Cardiac fibroblast (primary cell): ENCODE results near the gene TSPEAR.
"Not testable (repeated sequence)": the region's sequence is repeated elsewhere in the genome, so short reads cannot be mapped to it uniquely, and the experiment has no call there.

Source experiments
- DNase-seq, 2 donors: peaks; one replicate each; pipeline versions ENCODE4 v3.0.0 to v3.0.0-alpha.2; 2010; ENCODE audit warnings: low read depth in 2 of 2
- H3K4me3 ChIP-seq, 2 donors: replicated peaks in 1 of 2; 1 replicate in 1 of 2; 2 replicates in 1 of 2; pipeline ENCODE4 v1.5.1; 2011; ENCODE audit warnings: low read depth in 2 of 2, low read length in 2 of 2, mild to moderate bottlenecking in 2 of 2, moderate library complexity in 1 of 2
- CTCF ChIP-seq: IDR thresholded peaks from one replicate; pipeline ENCODE4 v1.5.1; 2011; ENCODE audit warnings: low read depth, mild to moderate bottlenecking, low read length, inconsistent platforms

Gene TSPEAR

GRCh38 chr21:44506279-44507255 is 204.8 kb downstream of the TSPEAR start:
- no peak for TF ChIP-seq CTCF
- H3K4me3 ChIP-seq = no peak overlapping the region

GRCh38 chr21:44505673-44506278 is 205.6 kb downstream of the TSPEAR start:
- no peak for DNase-seq
- TF ChIP-seq CTCF = no peak
- H3K4me3 ChIP-seq = no peak overlapping the region

More at GRCh38 chr21:44506279-44507255, 204.8 kb downstream of the TSPEAR start:
- no peak for DNase-seq

GRCh38 chr21:44503901-44504399 is 207.4 kb downstream of the TSPEAR start:
- no peak for DNase-seq
- no peak overlapping the region for H3K4me3 ChIP-seq
- TF ChIP-seq CTCF = no peak

DNA sequence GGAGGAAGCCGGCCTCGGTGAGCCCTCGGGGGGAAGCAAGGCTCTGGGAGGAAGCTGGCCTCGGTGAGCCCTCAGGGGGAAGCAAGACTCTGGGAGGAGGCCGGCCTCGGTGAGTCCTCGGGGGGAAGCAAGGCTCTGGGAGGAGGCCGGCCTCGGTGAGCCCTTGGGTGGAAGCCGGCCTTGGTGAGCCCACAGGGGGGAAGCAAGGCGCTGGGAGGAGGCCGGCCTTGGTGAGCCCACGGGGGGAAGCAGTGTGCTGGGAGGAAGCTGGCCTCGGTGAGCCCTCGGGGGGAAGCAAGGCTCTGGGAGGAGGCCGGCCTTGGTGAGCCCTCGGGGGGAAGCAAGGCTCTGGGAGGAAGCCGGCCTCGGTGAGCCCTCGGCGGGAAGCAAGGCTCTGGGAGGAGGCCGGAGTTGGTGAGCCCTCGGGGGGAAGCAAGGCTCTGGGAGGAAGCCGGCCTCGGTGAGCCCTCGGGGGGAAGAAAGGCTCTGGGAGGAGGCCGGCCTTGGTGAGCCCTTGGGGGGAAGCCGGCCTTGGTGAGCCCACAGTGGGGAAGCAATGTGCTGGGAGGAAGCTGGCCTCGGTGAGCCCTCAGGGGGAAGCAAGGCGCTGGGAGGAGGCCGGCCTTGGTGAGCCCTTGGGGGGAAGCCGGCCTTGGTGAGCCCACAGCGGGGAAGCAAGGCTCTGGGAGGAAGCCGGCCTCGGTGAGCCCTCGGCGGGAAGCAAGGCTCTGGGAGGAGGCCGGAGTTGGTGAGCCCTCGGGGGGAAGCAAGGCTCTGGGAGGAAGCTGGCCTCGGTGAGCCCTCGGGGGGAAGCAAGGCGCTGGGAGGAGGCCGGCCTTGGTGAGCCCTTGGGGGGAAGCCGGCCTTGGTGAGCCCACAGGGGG is 208.1 kb downstream of the TSPEAR start:
- not testable (repeated sequence) for H3K4me3 ChIP-seq, DNase-seq

GRCh38 chr21:44502171-44502958 is 209.0 kb downstream of the TSPEAR start:
- no peak for TF ChIP-seq CTCF
- H3K4me3 ChIP-seq = no peak overlapping the region
- DNase-seq = no peak

- no peak overlapping the region for H3K4me3 ChIP-seq
- no peak for DNase-seq
- TF ChIP-seq CTCF = no peak
These were observed 211.3 kb downstream of the TSPEAR start for GRCh38 chr21:44500111-44500510.
